Naive thymus-derived CD4-positive, alpha-beta T cell (primary cell): Measurements from ENCODE around the gene CNTNAP1. TPM values are rescaled to one million over a fixed set of nuclear protein-coding genes. Genes with fewer than 3 reads are reported as not detected.

Experiments
- ATAC-seq: fragments of 150-1000 bp; cut with Tn5 transposase; 2 replicates; pipeline ENCODE4 v1.10.0; 2021; ENCODE audit warnings: mild to moderate bottlenecking, moderate library complexity
- CTCF ChIA-PET: fragments of 350-600 bp; sonication (Branson Sonifier 250); formaldehyde crosslinking; loops from one replicate; lab custom pipeline; 2021; ENCODE audit warnings: antibody characterized with exemption; lab: Charles Lee
- POLR2A ChIA-PET: fragments of 350-600 bp; sonication (Branson Sonifier 250); formaldehyde crosslinking; loops from one replicate; lab custom pipeline; 2021; ENCODE audit warnings: antibody characterized with exemption, inconsistent platforms; lab: Charles Lee
- DNase-seq, 9 donors: peaks; one replicate each; pipeline versions ENCODE4 v3.0.0 to v3.0.0-alpha.2; 2020 to 2022; ENCODE audit warnings: mixed read lengths in 1 of 9
- H3K27ac ChIP-seq: one replicate; pipeline ENCODE4 v1.7.0; 2013; ENCODE audit warnings: mild to moderate bottlenecking, low read depth, low read length, moderate library complexity
- H3K27me3 ChIP-seq, 2 donors: one replicate each; pipeline ENCODE4 v1.7.0; 2013; ENCODE audit warnings: low read length in 2 of 2, mild to moderate bottlenecking in 2 of 2, moderate library complexity in 2 of 2; ENCODE audit not compliant: control insufficient read depth in 2 of 2, insufficient read depth in 2 of 2
- H3K36me3 ChIP-seq, 3 experiments: 1 replicate in 2 of 3; 2 replicates in 1 of 3; pipeline ENCODE4 v1.7.0; 2013; ENCODE audit warnings: low read length in 3 of 3, mild to moderate bottlenecking in 3 of 3, moderate library complexity in 1 of 3; ENCODE audit not compliant: insufficient read depth in 3 of 3, control insufficient read depth in 2 of 3
- H3K4me1 ChIP-seq, 2 donors: one replicate each; pipeline ENCODE4 v1.7.0; 2013; ENCODE audit warnings: low read length in 2 of 2, mild to moderate bottlenecking in 2 of 2, moderate library complexity in 1 of 2; ENCODE audit not compliant: control insufficient read depth in 2 of 2, insufficient read depth in 2 of 2
- H3K4me3 ChIP-seq: 2 replicates; pipeline ENCODE4 v1.7.0; 2013; ENCODE audit warnings: mild to moderate bottlenecking, low read length
- H3K9me3 ChIP-seq, 3 experiments: 1 replicate in 2 of 3; 2 replicates in 1 of 3; pipeline ENCODE4 v1.7.0; 2013; ENCODE audit warnings: low read length in 3 of 3; ENCODE audit not compliant: control insufficient read depth in 2 of 3
- H3K27ac Mint-ChIP-seq, 9 donors: one replicate each; pipeline ENCODE4 v1.8.0; 2020 to 2022; ENCODE audit warnings: mixed read lengths in 9 of 9, mild to moderate bottlenecking in 8 of 9, moderate library complexity in 5 of 9, inconsistent platforms in 2 of 9
- H3K27me3 Mint-ChIP-seq, 5 donors: one replicate each; pipeline ENCODE4 v1.8.0; 2021 to 2022; ENCODE audit warnings: mixed read lengths in 5 of 5, mild to moderate bottlenecking in 1 of 5
- H3K36me3 Mint-ChIP-seq, 5 donors: one replicate each; pipeline ENCODE4 v1.8.0; 2020 to 2022; ENCODE audit warnings: mixed read lengths in 5 of 5, mild to moderate bottlenecking in 3 of 5, inconsistent platforms in 1 of 5
- H3K4me1 Mint-ChIP-seq, 7 donors: one replicate each; pipeline ENCODE4 v1.8.0; 2020 to 2022; ENCODE audit warnings: mixed read lengths in 7 of 7, mild to moderate bottlenecking in 3 of 7, inconsistent platforms in 1 of 7
- H3K4me3 Mint-ChIP-seq, 10 donors: one replicate each; pipeline ENCODE4 v1.8.0; 2020 to 2022; ENCODE audit warnings: mild to moderate bottlenecking in 10 of 10, mixed read lengths in 10 of 10, moderate library complexity in 6 of 10, inconsistent platforms in 2 of 10
- H3K9me3 Mint-ChIP-seq, 11 donors: one replicate each; pipeline ENCODE4 v1.8.0; 2020 to 2022; ENCODE audit warnings: mixed read lengths in 11 of 11, mild to moderate bottlenecking in 4 of 11, inconsistent platforms in 1 of 11, moderate library complexity in 1 of 11
- intact Hi-C, 2 donors: fragments of 100-400 bp; cut with micrococcal nuclease; formaldehyde crosslinking; loops; one replicate each; pipeline ENCODE4 v1.15.1; 2023
- polyA plus RNA-seq, 2 donors: library from polyadenylated mRNA; unstranded; fragments of 300-500 nt; fragmentation: Illumina TruSeq; gene quantifications; one replicate each; pipeline ENCODE4 v1.2.3, GENCODE V29; 2021
- total RNA-seq, 6 experiments: library from RNA in 5 of 6; stranded (reverse) in 5 of 6; gene quantifications; 1 replicate in 5 of 6; 2 replicates in 1 of 6; pipeline ENCODE4 v1.2.3 and lab custom pipeline; 2021 to 2026

Gene CNTNAP1
- total and polyA plus RNA-seq, 7 experiments from 2014 or later = 0.04 to 2.4 (median 1.0) TPM

DNA sequence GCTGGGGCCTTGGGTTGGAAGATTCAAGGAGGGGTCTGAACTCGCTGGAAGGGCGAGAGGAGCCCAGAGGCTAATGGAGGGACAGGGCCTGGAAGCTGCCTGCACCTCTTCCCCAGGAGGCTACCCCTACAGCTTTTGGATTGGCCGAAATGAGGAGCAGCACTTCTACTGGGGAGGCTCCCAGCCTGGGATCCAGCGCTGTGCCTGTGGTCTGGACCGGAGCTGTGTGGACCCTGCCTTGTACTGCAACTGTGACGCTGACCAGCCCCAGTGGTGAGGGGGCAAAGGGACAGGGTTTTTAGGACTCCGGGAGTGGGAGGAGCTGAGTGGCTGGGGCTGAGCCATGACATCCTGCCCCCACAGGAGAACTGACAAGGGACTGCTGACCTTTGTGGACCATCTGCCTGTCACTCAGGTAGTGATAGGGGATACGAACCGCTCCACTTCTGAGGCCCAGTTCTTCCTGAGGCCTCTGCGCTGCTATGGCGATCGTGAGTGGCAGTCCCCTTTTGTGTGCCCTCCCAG is 8.8 kb downstream of the CNTNAP1 start:
- no peak for ATAC-seq
- H3K27ac ChIP-seq = no peak overlapping the region
- no peaks in the 10 kb centered on the region for H3K4me1 ChIP-seq
- ChIA-PET CTCF (no interaction called here), POLR2A (interaction anchor here (1.8 kb wide), 1 partner anchor 11 kb away, joined by 5 read pairs; no protein-coding TSS in a partner anchor)
- DNase-seq = no peak
- H3K4me3 ChIP-seq = no peak overlapping the region
- H3K27me3 Mint-ChIP-seq = no peaks in the 10 kb centered on the region
- no peaks in the 10 kb centered on the region for H3K9me3 ChIP-seq
- peaks cover 0 to 6% (median 0%) of the 10 kb centered on the region in 5 donors for H3K36me3 Mint-ChIP-seq
- H3K4me3 Mint-ChIP-seq = no peak overlapping the region
- H3K36me3 ChIP-seq = no peaks in the 10 kb centered on the region
- H3K4me1 Mint-ChIP-seq = peaks cover 0 to 1% (median 0%) of the 10 kb centered on the region in 7 donors
- H3K9me3 Mint-ChIP-seq = peaks cover 0 to 1% (median 0%) of the 10 kb centered on the region in 11 donors
- no peak overlapping the region for H3K27ac Mint-ChIP-seq
- no peaks in the 10 kb centered on the region for H3K27me3 ChIP-seq
- intact Hi-C loops = no loop called here

DNA sequence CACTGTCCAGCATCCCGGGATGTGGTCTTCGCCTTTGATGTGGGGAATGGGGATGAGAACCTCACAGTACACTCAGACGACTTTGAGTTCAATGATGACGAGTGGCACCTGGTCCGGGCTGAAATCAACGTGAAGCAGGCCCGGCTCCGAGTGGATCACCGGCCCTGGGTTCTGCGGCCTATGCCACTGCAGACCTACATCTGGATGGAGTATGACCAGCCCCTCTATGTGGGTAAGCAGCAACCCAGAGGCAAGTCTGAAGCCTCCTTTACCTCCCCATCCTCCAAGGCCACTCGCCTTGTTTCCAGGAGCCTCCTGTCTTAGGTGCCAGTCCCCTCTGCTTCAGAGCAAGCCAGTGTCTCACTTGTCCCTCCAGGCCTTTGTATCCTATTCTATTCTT is 10.2 kb downstream of the CNTNAP1 start:
- H3K9me3 Mint-ChIP-seq = peaks cover 0 to 1% (median 0%) of the 10 kb centered on the region in 11 donors
- H3K36me3 ChIP-seq = peaks cover 0 to 3% (median 0%) of the 10 kb centered on the region in 3 experiments
- peaks cover 0 to 1% (median 0%) of the 10 kb centered on the region in 7 donors for H3K4me1 Mint-ChIP-seq
- H3K27me3 ChIP-seq = no peaks in the 10 kb centered on the region
- H3K27me3 Mint-ChIP-seq = no peaks in the 10 kb centered on the region
- H3K9me3 ChIP-seq = no peaks in the 10 kb centered on the region
- H3K4me3 Mint-ChIP-seq = no peak overlapping the region
- H3K4me1 ChIP-seq = no peaks in the 10 kb centered on the region
- intact Hi-C loops = no loop called here
- no peak overlapping the region for H3K27ac Mint-ChIP-seq
- H3K36me3 Mint-ChIP-seq = peaks cover 0 to 5% (median 0%) of the 10 kb centered on the region in 5 donors
- DNase-seq = no peak
- no peak overlapping the region for H3K4me3 ChIP-seq
- no peak for ATAC-seq
- H3K27ac ChIP-seq = no peak overlapping the region
- ChIA-PET POLR2A (interaction anchor here (0.5 kb wide), 1 partner anchor 225 kb away, joined by 6 read pairs; no protein-coding TSS in a partner anchor), CTCF (no interaction called here)

DNA sequence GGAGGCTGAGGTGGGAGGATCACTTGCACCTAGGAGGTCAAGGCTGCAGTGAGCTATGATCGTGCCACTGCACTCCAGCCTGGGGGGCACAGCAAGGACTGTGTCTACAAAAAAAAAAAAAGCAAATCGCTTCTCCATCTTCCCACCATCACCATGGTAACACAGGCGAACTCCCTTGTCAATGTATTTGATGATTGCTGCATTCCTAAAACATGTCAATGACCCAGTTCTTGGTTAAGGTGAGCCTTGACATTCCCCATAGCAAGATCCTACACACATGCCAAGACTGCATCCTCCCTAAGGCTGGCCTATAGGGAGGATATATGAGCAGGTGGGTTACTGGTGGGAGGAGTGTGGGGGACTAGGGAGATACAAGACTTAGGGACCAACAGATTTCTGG is 12.2 kb downstream of the CNTNAP1 start:
- no peak overlapping the region for H3K27ac Mint-ChIP-seq
- DNase-seq = no peak
- Histone ChIP-seq H3K4me1 (no peaks in the 10 kb centered on the region), H3K9me3 (no peaks in the 10 kb centered on the region), H3K27me3 (no peaks in the 10 kb centered on the region), H3K27ac (no peak overlapping the region), H3K4me3 (no peak overlapping the region), H3K36me3 (peaks cover 0 to 7% (median 0%) of the 10 kb centered on the region in 3 experiments)
- no peaks in the 10 kb centered on the region for H3K9me3 Mint-ChIP-seq
- peaks cover 0 to 1% (median 0%) of the 10 kb centered on the region in 7 donors for H3K4me1 Mint-ChIP-seq
- H3K36me3 Mint-ChIP-seq = peaks cover 0 to 7% (median 0%) of the 10 kb centered on the region in 5 donors
- POLR2A ChIA-PET = no interaction called here
- CTCF ChIA-PET = no interaction called here
- no peak overlapping the region for H3K4me3 Mint-ChIP-seq
- no peak for ATAC-seq
- no peaks in the 10 kb centered on the region for H3K27me3 Mint-ChIP-seq
- intact Hi-C loops = no loop called here

DNA sequence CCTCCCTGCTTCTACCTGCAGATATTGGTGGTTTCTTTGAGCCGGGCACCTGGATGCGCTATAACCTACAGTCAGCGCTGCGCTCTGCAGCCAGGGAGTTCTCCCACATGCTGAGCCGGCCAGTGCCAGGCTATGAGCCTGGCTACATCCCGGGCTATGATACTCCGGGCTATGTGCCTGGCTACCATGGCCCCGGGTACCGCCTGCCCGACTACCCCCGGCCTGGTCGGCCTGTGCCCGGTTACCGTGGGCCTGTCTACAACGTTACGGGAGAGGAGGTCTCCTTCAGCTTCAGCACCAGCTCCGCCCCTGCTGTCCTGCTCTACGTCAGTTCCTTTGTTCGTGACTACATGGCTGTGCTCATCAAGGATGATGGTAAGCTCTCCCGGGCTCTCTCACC is 13.2 kb downstream of the CNTNAP1 start:
- peak overlapping the region in 1 of 9 donors; percentile 37 for H3K27ac Mint-ChIP-seq

DNA sequence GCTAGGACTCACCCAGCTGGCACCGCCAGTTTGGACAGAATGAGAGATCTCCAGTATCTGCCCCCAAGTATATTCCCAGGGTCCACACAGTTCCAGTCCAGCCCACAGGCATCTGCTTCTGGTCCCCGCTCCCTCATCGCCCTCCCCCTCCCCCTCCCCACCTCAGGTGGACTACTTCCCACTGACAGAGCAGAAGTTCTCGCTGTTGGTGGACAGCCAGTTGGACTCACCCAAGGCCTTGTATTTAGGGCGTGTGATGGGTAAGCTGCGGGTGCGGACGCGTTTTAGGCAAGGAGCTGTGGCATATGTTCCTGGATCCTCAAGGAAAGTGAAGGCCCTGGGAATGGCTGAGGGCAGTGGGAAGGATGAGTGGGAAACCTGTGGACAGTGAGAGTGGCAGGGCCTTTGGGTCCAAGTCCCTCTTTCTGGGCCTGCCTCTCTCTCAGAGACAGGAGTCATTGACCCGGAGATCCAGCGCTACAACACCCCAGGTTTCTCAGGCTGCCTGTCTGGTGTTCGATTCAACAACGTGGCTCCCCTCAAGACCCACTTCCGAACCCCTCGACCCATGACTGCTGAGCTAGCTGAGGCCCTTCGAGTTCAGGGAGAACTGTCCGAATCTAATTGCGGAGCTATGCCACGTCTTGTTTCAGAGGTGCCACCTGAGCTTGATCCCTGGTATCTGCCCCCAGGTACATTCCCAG is 14.9 kb downstream of the CNTNAP1 start:
- no peak for ATAC-seq
- ChIA-PET CTCF (no interaction called here), POLR2A (no interaction called here)
- no peaks in the 10 kb centered on the region for H3K4me1 ChIP-seq
- no peak for DNase-seq
- no peaks in the 10 kb centered on the region for H3K9me3 ChIP-seq
- intact Hi-C loops = no loop called here
- Mint-ChIP-seq H3K27ac (no peak overlapping the region), H3K36me3 (peaks cover 0 to 29% (median 4%) of the 10 kb centered on the region in 5 donors), H3K4me1 (no peaks in the 10 kb centered on the region), H3K27me3 (no peaks in the 10 kb centered on the region), H3K4me3 (no peak overlapping the region), H3K9me3 (no peaks in the 10 kb centered on the region)
- H3K27ac ChIP-seq = no peak overlapping the region
- H3K36me3 ChIP-seq = peaks cover 0 to 33% (median 0%) of the 10 kb centered on the region in 3 experiments
- no peak overlapping the region for H3K4me3 ChIP-seq
- H3K27me3 ChIP-seq = no peaks in the 10 kb centered on the region

More for the DNA sequence above, 13.2 kb downstream of the CNTNAP1 start:
- Mint-ChIP-seq H3K36me3 (peaks cover 0 to 14% (median 0%) of the 10 kb centered on the region in 5 donors), H3K27me3 (no peaks in the 10 kb centered on the region), H3K4me3 (no peak overlapping the region), H3K9me3 (no peaks in the 10 kb centered on the region), H3K4me1 (peaks cover 0 to 1% (median 0%) of the 10 kb centered on the region in 7 donors)
- Histone ChIP-seq H3K27ac (no peak overlapping the region), H3K27me3 (no peaks in the 10 kb centered on the region), H3K4me3 (no peak overlapping the region), H3K4me1 (no peaks in the 10 kb centered on the region), H3K9me3 (no peaks in the 10 kb centered on the region), H3K36me3 (peaks cover 0 to 15% (median 0%) of the 10 kb centered on the region in 3 experiments)
- no peak for ATAC-seq
- intact Hi-C loops = no loop called here
- CTCF ChIA-PET = no interaction called here
- no peak for DNase-seq
- POLR2A ChIA-PET = interaction anchor here (0.6 kb wide), 1 partner anchor 310 kb away, joined by 4 read pairs; no protein-coding TSS in a partner anchor

DNA sequence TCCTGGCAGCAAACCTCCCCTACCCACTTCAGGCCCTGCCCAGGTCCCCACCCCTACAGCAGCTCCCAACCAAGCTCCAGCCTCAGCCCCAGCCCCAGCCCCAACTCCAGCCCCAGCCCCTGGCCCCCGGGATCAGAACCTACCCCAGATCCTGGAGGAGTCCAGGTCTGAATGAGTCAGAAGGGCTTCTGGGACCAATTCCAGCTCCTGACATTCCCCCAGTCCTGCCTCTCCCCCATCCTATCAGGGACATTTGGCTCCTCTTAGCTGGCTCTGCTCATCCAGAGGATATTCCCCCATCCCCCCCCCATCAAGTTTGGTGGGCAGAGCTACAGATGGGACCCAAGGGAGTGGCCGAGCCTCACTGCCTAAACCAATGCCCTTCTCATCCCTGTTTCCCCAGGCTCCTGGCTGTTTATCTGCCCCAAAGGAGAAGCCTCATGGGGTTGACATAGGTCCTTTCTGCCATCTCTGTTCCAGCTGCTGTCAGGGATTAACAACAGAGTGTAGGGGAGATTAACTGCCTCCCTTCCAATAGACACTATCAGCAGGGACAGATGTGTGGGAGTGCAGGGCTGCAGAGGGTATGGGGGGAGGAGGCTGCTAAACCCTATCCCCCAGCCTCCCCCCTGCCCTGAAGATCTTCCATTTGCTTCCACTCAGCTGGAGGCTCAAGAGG is 16.5 kb downstream of the CNTNAP1 start:
- peaks cover 4 to 43% (median 11%) of the 10 kb centered on the region in 5 donors for H3K36me3 Mint-ChIP-seq
- intact Hi-C loops = no loop called here
- H3K27ac ChIP-seq = no peak overlapping the region
- no peak overlapping the region for H3K4me3 ChIP-seq
- ChIA-PET CTCF (no interaction called here), POLR2A (interaction anchor here (0.6 kb wide), 1 partner anchor 31 kb away, joined by 4 read pairs; no protein-coding TSS in a partner anchor)
- H3K9me3 Mint-ChIP-seq = no peaks in the 10 kb centered on the region
- DNase-seq = no peak
- peaks cover 0 to 3% (median 0%) of the 10 kb centered on the region in 7 donors for H3K4me1 Mint-ChIP-seq
- H3K4me3 Mint-ChIP-seq = no peak overlapping the region
- H3K36me3 ChIP-seq = peaks cover 0 to 48% (median 4%) of the 10 kb centered on the region in 3 experiments
- ATAC-seq = no peak
- H3K27me3 Mint-ChIP-seq = no peaks in the 10 kb centered on the region
- H3K4me1 ChIP-seq = no peaks in the 10 kb centered on the region
- peak overlapping the region in 1 of 9 donors; percentile 33 for H3K27ac Mint-ChIP-seq
- no peaks in the 10 kb centered on the region for H3K27me3 ChIP-seq
- H3K9me3 ChIP-seq = no peaks in the 10 kb centered on the region
